Measurements from ENCODE around the gene USP25.

GRCh38 chr21:15742694-15743093 lies 12.9 kb downstream of the USP25 start:
- TF ChIP-seq CTCF (conservative IDR thresholded peaks at IDR 0.05) (no peak), EZH2 (IDR thresholded peaks at IDR 0.05; ENCODE audit: low read depth) (no peak)

All from PC-9 (cell line).